Esophagus muscularis mucosa (tissue), 4 donors: Measurements from ENCODE around the gene RHOG. TPM values are rescaled to one million over a fixed set of nuclear protein-coding genes. Genes with fewer than 3 reads are reported as not detected.
A peak's percentile ranks its signal among the peaks of the same experiment; 100 is the strongest.

Experiments
- DNase-seq: peaks from one replicate; pipeline ENCODE4 v3.0.0-alpha.2; 2017; ENCODE audit errors: extremely low spot score
- H3K27ac ChIP-seq, 4 donors: fragments of 200-600 bp; sonication (generic); replicated peaks in 1 of 4; 1 replicate in 3 of 4; 2 replicates in 1 of 4; pipeline ENCODE4 v1.5.1; 2016 to 2019; ENCODE audit warnings: mild to moderate bottlenecking in 1 of 4
- H3K27me3 ChIP-seq, 4 donors: fragments of 200-600 bp; sonication (generic); one replicate each; pipeline versions ENCODE4 v1.5.1 to v1.6.0; 2016 to 2019
- H3K36me3 ChIP-seq, 4 donors: fragments of 200-600 bp; sonication (generic); one replicate each; pipeline ENCODE4 v1.5.1; 2016 to 2019
- H3K4me1 ChIP-seq, 4 donors: fragments of 200-600 bp; sonication (generic); one replicate each; pipeline ENCODE4 v1.5.1; 2016 to 2019
- H3K4me3 ChIP-seq, 4 donors: fragments of 200-600 bp; sonication (generic); 1 replicate in 2 of 4; 2 replicates in 2 of 4; pipeline ENCODE4 v1.5.1; 2016 to 2019; ENCODE audit warnings: mild to moderate bottlenecking in 4 of 4, moderate library complexity in 1 of 4
- H3K9me3 ChIP-seq, 4 donors: fragments of 200-600 bp; sonication (generic); 1 replicate in 3 of 4; 2 replicates in 1 of 4; pipeline ENCODE4 v1.5.1; 2016 to 2019
- EP300 ChIP-seq: sonication (generic); formaldehyde crosslinking; IDR thresholded peaks from one replicate; pipeline ENCODE4 v1.6.1; 2017; ENCODE audit warnings: antibody characterized with exemption
- POLR2A ChIP-seq: fragments of 450-650 bp; IDR thresholded peaks from one replicate; pipeline ENCODE4 v1.6.1; 2017; ENCODE audit warnings: antibody characterized with exemption, moderate library complexity, mild to moderate bottlenecking, low read depth
- POLR2AphosphoS5 ChIP-seq, 2 donors: sonication (generic); formaldehyde crosslinking; IDR thresholded peaks; one replicate each; pipeline ENCODE4 v1.6.1; 2017; ENCODE audit warnings: antibody characterized with exemption in 2 of 2
- WGBS: methylation state at CpG from one replicate; pipeline ENCODE4 v1.1.5; 2018; 5-methylcytosine and 5-hydroxymethylcytosine counted together
- intact Hi-C: fragments of 100-400 bp; cut with DNase I; formaldehyde crosslinking; loops from one replicate; pipeline ENCODE4 v1.15.1; 2023
- total RNA-seq, 4 donors: library from RNA; depleted of rRNA; stranded (reverse); fragments of >200 nt; gene quantifications; one replicate each; pipeline versions ENCODE4 v1.1.0 to v1.2.1, GENCODE V29; 2016
- TF ChIP-seq, protein P1 (sequence below), 3 experiments: fragments of 200-600 bp in 2 of 3; fragments of 450-650 bp in 1 of 3; sonication (generic) in 2 of 3; IDR thresholded peaks; one replicate each; pipeline ENCODE4 v1.5.1; 2017 to 2019; ENCODE audit warnings: antibody characterized with exemption in 3 of 3, mild to moderate bottlenecking in 2 of 3, moderate library complexity in 1 of 3

RHOG gene
- total RNA-seq, 4 donors from 2014 or later: 53.6 to 75.5 (median 59.4) TPM

DNA sequence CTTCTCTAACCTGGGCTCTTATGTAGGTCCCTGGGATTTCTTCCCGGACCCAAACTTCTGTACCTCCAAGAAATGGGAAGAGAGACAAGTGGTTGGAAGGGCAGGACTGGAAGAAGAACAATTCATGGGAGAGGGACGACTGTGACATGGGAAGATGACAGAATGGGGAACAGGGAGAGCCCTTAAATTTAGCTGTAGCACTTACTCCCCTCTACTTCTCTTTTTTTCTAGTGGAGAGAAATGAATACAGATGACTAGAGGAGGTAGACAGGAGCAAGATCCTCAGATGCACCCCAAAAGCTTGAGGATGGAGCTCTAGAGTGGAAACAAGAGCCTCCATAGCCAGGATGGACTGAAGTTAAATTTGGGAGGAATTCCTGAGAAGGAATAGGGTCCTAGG lies 2.3 kb downstream of the RHOG start:
- Histone ChIP-seq H3K4me3 (peak overlapping the region in 3 of 4 donors; percentile 4 to 99 (median 92)), H3K9me3 (no peaks in the 10 kb centered on the region)
- no peak for DNase-seq

GRCh38 chr11:3837793-3838192 lies 3.0 kb downstream of the RHOG start:
- peak overlapping the region in 3 of 4 donors; percentile 34 to 97 (median 50) for H3K27ac ChIP-seq
- peak overlapping the region in 1 of 4 donors; percentile 16 for H3K4me3 ChIP-seq
- peaks cover 0 to 13% (median 0%) of the 10 kb centered on the region in 4 donors for H3K36me3 ChIP-seq

More for the DNA sequence above, 2.3 kb downstream of the RHOG start:
- intact Hi-C loops: loop anchor here (5.0 kb wide), 1 partner anchor 41 kb away; the partner anchor contains the start of gene NUP98
- 78% methylated on average over 2 of the region's 2 CpGs for WGBS
- H3K27ac ChIP-seq: peak overlapping the region in 3 of 4 donors; percentile 50 to 98 (median 97)
- peaks cover 0 to 11% (median 0%) of the 10 kb centered on the region in 4 donors for H3K36me3 ChIP-seq
- TF ChIP-seq, protein P1, sequence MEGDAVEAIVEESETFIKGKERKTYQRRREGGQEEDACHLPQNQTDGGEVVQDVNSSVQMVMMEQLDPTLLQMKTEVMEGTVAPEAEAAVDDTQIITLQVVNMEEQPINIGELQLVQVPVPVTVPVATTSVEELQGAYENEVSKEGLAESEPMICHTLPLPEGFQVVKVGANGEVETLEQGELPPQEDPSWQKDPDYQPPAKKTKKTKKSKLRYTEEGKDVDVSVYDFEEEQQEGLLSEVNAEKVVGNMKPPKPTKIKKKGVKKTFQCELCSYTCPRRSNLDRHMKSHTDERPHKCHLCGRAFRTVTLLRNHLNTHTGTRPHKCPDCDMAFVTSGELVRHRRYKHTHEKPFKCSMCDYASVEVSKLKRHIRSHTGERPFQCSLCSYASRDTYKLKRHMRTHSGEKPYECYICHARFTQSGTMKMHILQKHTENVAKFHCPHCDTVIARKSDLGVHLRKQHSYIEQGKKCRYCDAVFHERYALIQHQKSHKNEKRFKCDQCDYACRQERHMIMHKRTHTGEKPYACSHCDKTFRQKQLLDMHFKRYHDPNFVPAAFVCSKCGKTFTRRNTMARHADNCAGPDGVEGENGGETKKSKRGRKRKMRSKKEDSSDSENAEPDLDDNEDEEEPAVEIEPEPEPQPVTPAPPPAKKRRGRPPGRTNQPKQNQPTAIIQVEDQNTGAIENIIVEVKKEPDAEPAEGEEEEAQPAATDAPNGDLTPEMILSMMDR (IDR thresholded peaks at IDR 0.05): no peak
- TF ChIP-seq EP300 (no peak), POLR2AphosphoS5 (IDR thresholded peaks at IDR 0.05) (no peak), POLR2A (no peak)
- peaks cover 56 to 78% (median 69%) of the 10 kb centered on the region in 4 donors for H3K4me1 ChIP-seq
- no peaks in the 10 kb centered on the region for H3K27me3 ChIP-seq

DNA sequence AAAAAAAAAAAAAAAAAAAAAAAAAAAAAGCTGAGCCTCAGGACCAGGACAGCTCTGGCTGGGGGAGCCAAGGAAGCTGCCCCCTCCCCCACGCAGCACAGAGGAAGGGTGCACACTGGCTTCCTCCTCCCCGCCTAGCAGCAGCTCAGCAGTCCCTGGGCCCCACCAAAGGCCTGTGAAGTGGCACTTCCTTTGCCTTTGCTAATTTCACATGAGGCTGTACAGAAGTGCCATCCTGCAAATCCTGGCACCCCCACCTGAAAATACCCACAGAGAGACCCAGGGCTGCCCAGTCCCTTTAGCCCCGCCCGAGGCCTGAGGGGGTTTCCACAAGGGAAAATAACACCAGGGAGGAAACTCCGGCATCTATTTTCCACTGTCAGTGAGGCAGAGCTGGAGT lies 3.9 kb downstream of the RHOG start:
- TF ChIP-seq POLR2AphosphoS5 (IDR thresholded peaks at IDR 0.05): no peak
- no peak for TF ChIP-seq POLR2A
- TF ChIP-seq, protein P1 (IDR thresholded peaks at IDR 0.05): no peak
- H3K27me3 ChIP-seq: no peaks in the 10 kb centered on the region
- intact Hi-C loops: loop anchor here (5.0 kb wide), 1 partner anchor 40 kb away; the partner anchor contains the start of gene NUP98
- H3K36me3 ChIP-seq: peaks cover 0 to 18% (median 0%) of the 10 kb centered on the region in 4 donors
- 54% methylated on average over 3 of the region's 5 CpGs for WGBS
- peak overlapping the region in 3 of 4 donors; percentile 29 to 50 (median 36) for H3K27ac ChIP-seq
- H3K9me3 ChIP-seq: no peaks in the 10 kb centered on the region
- H3K4me3 ChIP-seq: peak overlapping the region in 1 of 4 donors; percentile 16
- H3K4me1 ChIP-seq: peaks cover 69 to 92% (median 84%) of the 10 kb centered on the region in 4 donors
- DNase-seq: no peak

More at GRCh38 chr11:3837793-3838192, 3.0 kb downstream of the RHOG start:
- no peak for DNase-seq
- Histone ChIP-seq H3K27me3 (no peaks in the 10 kb centered on the region), H3K9me3 (no peaks in the 10 kb centered on the region), H3K4me1 (peaks cover 63 to 85% (median 76%) of the 10 kb centered on the region in 4 donors)
- intact Hi-C loops: loop anchor here (5.0 kb wide), 1 partner anchor 40 kb away; the partner anchor contains the start of gene NUP98
- no peak for TF ChIP-seq POLR2A
- TF ChIP-seq EP300: no peak
- no peak for TF ChIP-seq POLR2AphosphoS5 (IDR thresholded peaks at IDR 0.05)
- TF ChIP-seq, protein P1 (IDR thresholded peaks at IDR 0.05): no peak
- 63% methylated on average over 1 of the region's 1 CpG for WGBS

DNA sequence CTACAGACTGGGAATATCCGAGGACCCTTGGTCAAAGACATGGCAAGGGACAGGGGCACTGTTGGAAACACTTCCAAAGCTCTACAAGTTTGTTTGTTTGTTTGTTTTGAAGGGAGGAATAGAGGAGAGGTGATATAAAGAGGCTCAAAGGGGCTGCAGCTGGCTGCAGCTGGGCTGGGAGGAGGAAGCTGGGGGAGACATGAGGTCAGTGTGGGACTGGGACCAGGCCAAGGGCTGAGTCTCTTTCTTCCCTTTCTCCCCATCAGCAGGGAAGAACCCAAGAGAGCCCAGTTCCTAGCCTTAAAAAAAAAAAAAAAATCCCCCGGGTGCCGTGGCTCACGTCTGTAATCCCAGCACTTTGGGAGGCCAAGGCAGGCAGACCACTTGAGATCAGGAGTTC lies 5.0 kb downstream of the RHOG start:
- peak overlapping the region in 3 of 4 donors; percentile 2 to 48 (median 35) for H3K27ac ChIP-seq
- no peaks in the 10 kb centered on the region for H3K9me3 ChIP-seq
- intact Hi-C loops: loop anchor here (5.0 kb wide), 1 partner anchor 38 kb away; the partner anchor contains the start of gene NUP98
- H3K4me1 ChIP-seq: peaks cover 77 to 95% (median 91%) of the 10 kb centered on the region in 4 donors
- no peak for DNase-seq
- no peaks in the 10 kb centered on the region for H3K27me3 ChIP-seq
- no peak for TF ChIP-seq EP300
- no peak for TF ChIP-seq POLR2A
- TF ChIP-seq, protein P1 (IDR thresholded peaks at IDR 0.05): no peak
- no peak for TF ChIP-seq POLR2AphosphoS5 (IDR thresholded peaks at IDR 0.05)
- H3K36me3 ChIP-seq: peaks cover 0 to 22% (median under 1%) of the 10 kb centered on the region in 4 donors
- H3K4me3 ChIP-seq: no peak overlapping the region
- WGBS: 63% methylated on average over 4 of the region's 4 CpGs
